HepG2 (cell line): Measurements from ENCODE around the gene NSMCE3. TPM values are rescaled to one million over a fixed set of nuclear protein-coding genes. Genes with fewer than 3 reads are reported as not detected.

Experiments
- ATAC-seq: fragments of 200-7000 bp; cut with Tn5 transposase; 3 replicates; pipeline ENCODE4 v1.9.1; 2020; ENCODE audit warnings: mild to moderate bottlenecking, moderate library complexity
- BruUV-seq: library from RNA; stranded (reverse); fragments of 400-500 nt; replicated peaks from 2 replicates; lab custom pipeline; 2021; lab: Mats Ljungman, UMichigan
- CTCF ChIA-PET: fragments of 300-600 bp; formaldehyde crosslinking; extraction: SDS; loops from one replicate; lab custom pipeline; 2021; ENCODE audit warnings: low total read pairs, inconsistent platforms, low intra/inter-chr PET ratio; lab: Yijun Ruan, JAX
- POLR2A ChIA-PET: fragments of 350-600 bp; sonication (Branson Sonifier 250); formaldehyde crosslinking; loops from one replicate; lab custom pipeline; 2020; ENCODE audit warnings: antibody characterized with exemption, inconsistent platforms; lab: Yijun Ruan, JAX
- DNase-seq: peaks from one replicate; pipeline ENCODE4 v3.0.0-alpha.2; 2015; ENCODE audit warnings: low spot score
- FAIRE-seq: peaks from 3 replicates; lab custom pipeline; 2011; peaks lifted over from hg19 to GRCh38; lab: Jason Lieb, UNC
- H2AFZ ChIP-seq: one replicate; pipeline ENCODE4 v1.6.1; 2011; ENCODE audit warnings: low read length, inconsistent platforms
- H3K27ac ChIP-seq: fragments of 300-600 bp; 3 replicates; pipeline ENCODE4 v1.8.0; 2011; ENCODE audit warnings: mixed run types, mild to moderate bottlenecking, mixed read lengths, low read length, inconsistent platforms; ENCODE audit not compliant: insufficient read depth; ENCODE audit errors: extremely low read length
- H3K27me3 ChIP-seq, 2 experiments: fragments of 200-600 bp in 1 of 2; 2 replicates in 1 of 2; 3 replicates in 1 of 2; pipeline versions ENCODE4 v1.6.0 to v1.8.0; 2011; ENCODE audit warnings: low read length in 2 of 2, mild to moderate bottlenecking in 2 of 2, moderate library complexity in 2 of 2, inconsistent platforms in 1 of 2; ENCODE audit not compliant: insufficient read depth in 2 of 2, control insufficient read depth in 1 of 2
- H3K36me3 ChIP-seq, 2 experiments: fragments of 200-600 bp in 1 of 2; replicated peaks in 1 of 2; 2 replicates in 1 of 2; 3 replicates in 1 of 2; pipeline versions ENCODE4 v1.5.1 to v1.8.0; 2011; ENCODE audit warnings: low read length in 2 of 2, inconsistent platforms in 1 of 2; ENCODE audit not compliant: insufficient read depth in 2 of 2, control insufficient read depth in 1 of 2
- H3K4me1 ChIP-seq: 2 replicates; pipeline ENCODE4 v1.5.1; 2012; ENCODE audit warnings: low read length, inconsistent platforms; ENCODE audit not compliant: insufficient read depth
- H3K4me2 ChIP-seq: 2 replicates; pipeline ENCODE4 v1.6.0; 2011; ENCODE audit warnings: low read depth, low read length, inconsistent platforms
- H3K4me3 ChIP-seq, 3 experiments: fragments of 200-600 bp in 1 of 3; sonication (generic), shearing (Covaris generic) in 1 of 3; replicated peaks in 1 of 3; 2 replicates each; pipeline ENCODE4 v1.5.1; 2011 to 2016; ENCODE audit warnings: low read length in 3 of 3, inconsistent platforms in 2 of 3, low read depth in 2 of 3, mild to moderate bottlenecking in 2 of 3, control low read depth in 1 of 3, mixed read lengths in 1 of 3; ENCODE audit not compliant: insufficient read depth in 1 of 3
- H3K79me2 ChIP-seq: one replicate; pipeline ENCODE4 v1.6.1; 2011; ENCODE audit warnings: low read length, inconsistent platforms; ENCODE audit not compliant: insufficient read depth
- H3K9ac ChIP-seq: 2 replicates; pipeline ENCODE4 v1.6.0; 2011; ENCODE audit warnings: mild to moderate bottlenecking, low read depth, low read length, inconsistent platforms; ENCODE audit not compliant: insufficient read depth
- H3K9me3 ChIP-seq: 2 replicates; pipeline ENCODE4 v1.5.1; 2012; ENCODE audit warnings: mild to moderate bottlenecking, low read length
- H4K20me1 ChIP-seq: 2 replicates; pipeline ENCODE4 v1.6.0; 2011; ENCODE audit warnings: inconsistent platforms, mild to moderate bottlenecking, low read length, moderate library complexity; ENCODE audit not compliant: insufficient read depth
- GPBP1L1 ChIP-seq: sonication (generic); formaldehyde crosslinking; IDR thresholded peaks from 2 replicates; pipeline ENCODE4 v1.5.0; 2020; ENCODE audit warnings: mild to moderate bottlenecking, missing genetic modification reagents
- HDAC1 ChIP-seq: sonication (generic); formaldehyde crosslinking; IDR thresholded peaks from 2 replicates; pipeline ENCODE4 v1.5.1; 2020; ENCODE audit warnings: mild to moderate bottlenecking, missing genetic modification reagents
- HNRNPUL1 ChIP-seq: fragments of 200-400 bp; formaldehyde crosslinking; IDR thresholded peaks from 2 replicates; pipeline ENCODE4 v1.6.1; 2017; ENCODE audit warnings: low read depth, mild to moderate bottlenecking, low read length, moderate library complexity
- POGK ChIP-seq: sonication (generic); formaldehyde crosslinking; conservative IDR thresholded peaks from 2 replicates; pipeline ENCODE4 v1.8.0; 2022; ENCODE audit warnings: mild to moderate bottlenecking, moderate library complexity, missing genetic modification reagents
- REL ChIP-seq: sonication (generic); formaldehyde crosslinking; conservative IDR thresholded peaks from 2 replicates; pipeline ENCODE4 v1.8.0; 2022; ENCODE audit warnings: mild to moderate bottlenecking, missing genetic modification reagents, moderate library complexity
- SP4 ChIP-seq: sonication (generic); formaldehyde crosslinking; IDR thresholded peaks from 2 replicates; pipeline ENCODE4 v1.8.1; 2023; ENCODE audit warnings: mild to moderate bottlenecking, missing genetic modification reagents
- ZBTB14 ChIP-seq: sonication (generic); formaldehyde crosslinking; IDR thresholded peaks from 2 replicates; pipeline ENCODE4 v1.4.0; 2020; ENCODE audit warnings: missing genetic modification reagents
- ZNF44 ChIP-seq: sonication (generic); formaldehyde crosslinking; IDR thresholded peaks from 2 replicates; pipeline ENCODE4 v1.5.1; 2020; ENCODE audit warnings: mild to moderate bottlenecking, missing genetic modification reagents
- ZNF501 ChIP-seq: sonication (generic); formaldehyde crosslinking; IDR thresholded peaks from 2 replicates; pipeline ENCODE4 v1.5.1; 2020; ENCODE audit warnings: mild to moderate bottlenecking, moderate library complexity, missing genetic modification reagents
- ZNF790 ChIP-seq: sonication (generic); formaldehyde crosslinking; IDR thresholded peaks from 2 replicates; pipeline ENCODE4 v1.8.0; 2022; ENCODE audit warnings: missing genetic modification reagents, mild to moderate bottlenecking, borderline replicate concordance
- ZNF878 ChIP-seq: sonication (generic); formaldehyde crosslinking; IDR thresholded peaks from 2 replicates; pipeline ENCODE4 v1.8.1; 2023; ENCODE audit warnings: mild to moderate bottlenecking, missing genetic modification reagents, moderate library complexity
- WGBS: methylation state at CpG from one replicate; pipeline ENCODE4 v1.1.6; 2017; ENCODE audit warnings: low lambda C conversion rate; 5-methylcytosine and 5-hydroxymethylcytosine counted together
- in situ Hi-C: cut with HindIII; loops from 2 replicates; pipeline ENCODE4 v1.10.0; 2017; ENCODE audit warnings: low pct_unique_long_range_greater_than_20kb; ENCODE audit not compliant: extremely low pct_ligation_motif_present
- intact Hi-C: fragments of 100-400 bp; cut with micrococcal nuclease; formaldehyde crosslinking; loops from one replicate; pipeline ENCODE4 v1.10.0; 2022; ENCODE audit not compliant: unreplicated experiment
- polyA plus RNA-seq, 8 experiments: library from polyadenylated mRNA; depleted of rRNA in 3 of 8; stranded (reverse) in 7 of 8; unstranded in 1 of 8; fragments of >200 nt; fragmentation: Illumina TruSeq in 4 of 8; extraction: Trizol in 4 of 8; gene quantifications; 2 replicates each; pipeline versions ENCODE4 v1.2.1 to v1.2.3, GENCODE V29; 2011 to 2016; ENCODE audit warnings: low read depth in 4 of 8, missing spikeins in 1 of 8, mixed read lengths in 1 of 8; ENCODE audit not compliant: insufficient read depth in 1 of 8
- total RNA-seq, 5 experiments: library from RNA; depleted of rRNA; stranded (reverse); fragments of >200 nt; fragmentation: Illumina TruSeq; extraction: Trizol; gene quantifications; 2 replicates each; pipeline ENCODE4 v1.2.3, GENCODE V29; 2016; ENCODE audit warnings: low read depth in 1 of 5

The NSMCE3 gene
- total and polyA plus RNA-seq, 2 of the 13 experiments (the other 11 are each of a cell fraction or from before 2014, with no cell fraction given) = 3.0 to 3.7 TPM

- no peak for ATAC-seq
- no TSS peak for BruUV-seq
- no peak for TF ChIP-seq ZNF878 (CRISPR knock-in tag)
- no peak for TF ChIP-seq GPBP1L1
- ChIA-PET POLR2A (no interaction called here), CTCF (no interaction called here)
- Histone ChIP-seq H3K27me3 (peaks cover 0 to 27% of the 10 kb centered on the region in 2 experiments; a peak in 3 of 5 replicates), H3K27ac (no peak overlapping the region), H2AFZ (no peak overlapping the region), H4K20me1 (no peaks in the 10 kb centered on the region), H3K9me3 (no peaks in the 10 kb centered on the region), H3K4me3 (no peak overlapping the region), H3K9ac (no peak overlapping the region), H3K4me1 (no peaks in the 10 kb centered on the region), H3K4me2 (no peak overlapping the region), H3K79me2 (no peaks in the 10 kb centered on the region), H3K36me3 (no peaks in the 10 kb centered on the region)
- no peak for DNase-seq
- intact Hi-C loops (no loop called here), in situ Hi-C loops (no loop called here)
- no peak for FAIRE-seq
- 0% methylated on average over 9 of the region's 9 CpGs for WGBS
Observed at GRCh38 chr15:29226436-29227208, 43.0 kb downstream of the NSMCE3 start.

- no peak overlapping the region for H2AFZ ChIP-seq
- no peaks in the 10 kb centered on the region for H3K79me2 ChIP-seq
- no peaks in the 10 kb centered on the region for H4K20me1 ChIP-seq
- CTCF ChIA-PET = no interaction called here
- H3K4me1 ChIP-seq = no peaks in the 10 kb centered on the region
- no peak for FAIRE-seq
- in situ Hi-C loops (no loop called here), intact Hi-C loops (no loop called here)
- 26% methylated on average over 16 of the region's 22 CpGs for WGBS
- no peak for DNase-seq
- ATAC-seq = no peak
- H3K4me3 ChIP-seq = no peak overlapping the region
- H3K4me2 ChIP-seq = no peak overlapping the region
- no peak overlapping the region for H3K27ac ChIP-seq
- H3K9ac ChIP-seq = no peak overlapping the region
- H3K27me3 ChIP-seq = peaks cover 0 to 30% of the 10 kb centered on the region in 2 experiments; a peak in 3 of 5 replicates
- POLR2A ChIA-PET = no interaction called here
- no TSS peak for BruUV-seq
- H3K9me3 ChIP-seq = no peaks in the 10 kb centered on the region
- H3K36me3 ChIP-seq = no peaks in the 10 kb centered on the region
- TF ChIP-seq ZNF501 (CRISPR knock-in tag) (no peak), HNRNPUL1 (no peak), ZNF790 (CRISPR knock-in tag) (no peak), POGK (CRISPR knock-in tag) (no peak), ZBTB14 (no peak), HDAC1 (CRISPR knock-in tag) (no peak), REL (CRISPR knock-in tag) (no peak), SP4 (no peak), ZNF44 (CRISPR knock-in tag) (no peak)
Observed at GRCh38 chr15:29225534-29226234, 43.9 kb downstream of the NSMCE3 start.
